Tibial artery (tissue), 4 donors: ENCODE results near the gene MUS81.

Experiments
- DNase-seq, 2 donors: peaks; one replicate each; pipeline ENCODE4 v3.0.0-alpha.2; 2019
- H3K27ac ChIP-seq, 2 donors: fragments of 200-600 bp; sonication (generic) in 1 of 2; 1 replicate in 1 of 2; 2 replicates in 1 of 2; pipeline ENCODE4 v1.5.1; 2018 to 2019; ENCODE audit warnings: mild to moderate bottlenecking in 1 of 2
- H3K27me3 ChIP-seq, 2 donors: fragments of 200-600 bp; sonication (generic) in 1 of 2; one replicate each; pipeline versions ENCODE4 v1.5.1 to v1.6.0; 2016 to 2019
- H3K36me3 ChIP-seq, 3 donors: fragments of 200-600 bp; sonication (generic) in 2 of 3; one replicate each; pipeline ENCODE4 v1.5.1; 2016 to 2019; ENCODE audit warnings: mild to moderate bottlenecking in 2 of 3
- H3K4me1 ChIP-seq, 4 donors: fragments of 200-600 bp; sonication (generic) in 2 of 4; 1 replicate in 3 of 4; 2 replicates in 1 of 4; pipeline ENCODE4 v1.5.1; 2016 to 2019
- H3K4me3 ChIP-seq, 2 donors: fragments of 200-600 bp; sonication (generic) in 1 of 2; 1 replicate in 1 of 2; 2 replicates in 1 of 2; pipeline ENCODE4 v1.5.1; 2018 to 2019; ENCODE audit warnings: mild to moderate bottlenecking in 2 of 2
- H3K9me3 ChIP-seq, 3 donors: fragments of 200-600 bp; sonication (generic) in 1 of 3; one replicate each; pipeline ENCODE4 v1.5.1; 2016 to 2019
- intact Hi-C: fragments of 100-400 bp; cut with DNase I; formaldehyde crosslinking; loops from one replicate; pipeline ENCODE4 v1.15.0; 2023; ENCODE audit warnings: low total_unique reads
- TF ChIP-seq, protein P1 (sequence below), 2 experiments: fragments of 200-600 bp in 1 of 2; fragments of 450-650 bp in 1 of 2; IDR thresholded peaks; one replicate each; pipeline ENCODE4 v1.5.1; 2017 to 2019; ENCODE audit warnings: antibody characterized with exemption in 2 of 2, mild to moderate bottlenecking in 1 of 2, moderate library complexity in 1 of 2

The MUS81 gene

DNA sequence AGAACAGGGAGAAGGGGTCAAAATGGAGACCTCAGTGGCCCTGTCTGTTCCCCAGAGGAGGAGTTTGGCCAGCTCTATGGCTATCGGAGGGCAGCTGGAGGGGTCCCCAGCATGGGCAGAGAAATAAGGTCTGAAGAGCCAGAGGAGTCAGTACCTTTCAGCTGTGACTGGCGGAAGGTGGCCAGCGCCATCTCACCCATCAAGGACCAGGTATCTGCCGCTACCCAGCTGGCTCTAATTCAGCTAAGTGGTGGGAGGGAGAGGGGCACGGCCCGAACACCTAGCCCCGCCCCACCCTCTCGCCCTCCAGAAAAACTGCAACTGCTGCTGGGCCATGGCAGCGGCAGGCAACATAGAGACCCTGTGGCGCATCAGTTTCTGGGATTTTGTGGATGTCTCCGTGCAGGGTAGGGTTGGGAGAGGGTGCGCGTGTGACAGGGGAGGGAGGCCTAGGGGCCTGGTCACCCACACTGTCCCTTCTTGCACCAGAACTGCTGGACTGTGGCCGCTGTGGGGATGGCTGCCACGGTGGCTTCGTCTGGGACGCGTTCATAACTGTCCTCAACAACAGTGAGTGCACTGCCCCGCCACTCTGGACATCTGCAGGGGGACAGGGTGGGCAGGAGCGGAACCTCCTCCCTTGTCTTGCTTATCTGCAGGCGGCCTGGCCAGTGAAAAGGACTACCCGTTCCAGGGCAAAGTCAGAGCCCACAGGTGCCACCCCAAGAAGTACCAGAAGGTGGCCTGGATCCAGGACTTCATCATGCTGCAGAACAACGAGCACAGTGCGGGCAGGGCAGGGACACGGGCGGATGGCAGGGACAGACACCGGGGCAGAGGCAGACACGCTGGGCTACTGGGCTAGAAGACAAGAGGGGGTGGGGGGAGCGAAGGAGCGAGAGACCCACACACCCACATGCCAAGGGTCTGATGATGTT, 22.2 kb downstream of the MUS81 start:
- Histone ChIP-seq H3K27me3 (no peaks in the 10 kb centered on the region), H3K36me3 (peaks cover 15 to 48% (median 26%) of the 10 kb centered on the region in 3 donors)
- DNase-seq = no peak

DNA sequence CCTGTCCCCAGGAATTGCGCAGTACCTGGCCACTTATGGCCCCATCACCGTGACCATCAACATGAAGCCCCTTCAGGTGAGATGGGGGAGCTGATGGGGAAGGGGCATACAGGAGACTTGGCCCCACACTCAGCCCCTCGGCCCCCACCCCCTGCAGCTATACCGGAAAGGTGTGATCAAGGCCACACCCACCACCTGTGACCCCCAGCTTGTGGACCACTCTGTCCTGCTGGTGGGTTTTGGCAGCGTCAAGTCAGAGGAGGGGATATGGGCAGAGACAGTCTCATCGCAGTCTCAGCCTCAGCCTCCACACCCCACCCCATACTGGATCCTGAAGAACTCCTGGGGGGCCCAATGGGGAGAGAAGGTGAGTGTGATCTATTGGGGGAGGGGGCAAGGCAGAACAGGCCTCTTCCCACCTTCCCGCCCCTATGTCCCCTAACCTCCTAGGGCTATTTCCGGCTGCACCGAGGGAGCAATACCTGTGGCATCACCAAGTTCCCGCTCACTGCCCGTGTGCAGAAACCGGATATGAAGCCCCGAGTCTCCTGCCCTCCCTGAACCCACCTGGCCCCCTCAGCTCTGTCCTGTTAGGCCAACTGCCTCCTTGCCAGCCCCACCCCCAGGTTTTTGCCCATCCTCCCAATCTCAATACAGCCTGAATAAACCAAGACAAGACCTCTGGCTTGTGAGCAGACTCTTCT, 23.0 kb downstream of the MUS81 start:
- intact Hi-C loops = no loop called here

More for the DNA sequence above, 22.2 kb downstream of the MUS81 start:
- no peak overlapping the region for H3K27ac ChIP-seq
- TF ChIP-seq, protein P1, sequence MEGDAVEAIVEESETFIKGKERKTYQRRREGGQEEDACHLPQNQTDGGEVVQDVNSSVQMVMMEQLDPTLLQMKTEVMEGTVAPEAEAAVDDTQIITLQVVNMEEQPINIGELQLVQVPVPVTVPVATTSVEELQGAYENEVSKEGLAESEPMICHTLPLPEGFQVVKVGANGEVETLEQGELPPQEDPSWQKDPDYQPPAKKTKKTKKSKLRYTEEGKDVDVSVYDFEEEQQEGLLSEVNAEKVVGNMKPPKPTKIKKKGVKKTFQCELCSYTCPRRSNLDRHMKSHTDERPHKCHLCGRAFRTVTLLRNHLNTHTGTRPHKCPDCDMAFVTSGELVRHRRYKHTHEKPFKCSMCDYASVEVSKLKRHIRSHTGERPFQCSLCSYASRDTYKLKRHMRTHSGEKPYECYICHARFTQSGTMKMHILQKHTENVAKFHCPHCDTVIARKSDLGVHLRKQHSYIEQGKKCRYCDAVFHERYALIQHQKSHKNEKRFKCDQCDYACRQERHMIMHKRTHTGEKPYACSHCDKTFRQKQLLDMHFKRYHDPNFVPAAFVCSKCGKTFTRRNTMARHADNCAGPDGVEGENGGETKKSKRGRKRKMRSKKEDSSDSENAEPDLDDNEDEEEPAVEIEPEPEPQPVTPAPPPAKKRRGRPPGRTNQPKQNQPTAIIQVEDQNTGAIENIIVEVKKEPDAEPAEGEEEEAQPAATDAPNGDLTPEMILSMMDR (IDR thresholded peaks at IDR 0.05) = no peak
- intact Hi-C loops = no loop called here
- no peak overlapping the region for H3K4me3 ChIP-seq
- peaks cover 0 to 22% (median 13%) of the 10 kb centered on the region in 4 donors for H3K4me1 ChIP-seq
- no peaks in the 10 kb centered on the region for H3K9me3 ChIP-seq

DNA sequence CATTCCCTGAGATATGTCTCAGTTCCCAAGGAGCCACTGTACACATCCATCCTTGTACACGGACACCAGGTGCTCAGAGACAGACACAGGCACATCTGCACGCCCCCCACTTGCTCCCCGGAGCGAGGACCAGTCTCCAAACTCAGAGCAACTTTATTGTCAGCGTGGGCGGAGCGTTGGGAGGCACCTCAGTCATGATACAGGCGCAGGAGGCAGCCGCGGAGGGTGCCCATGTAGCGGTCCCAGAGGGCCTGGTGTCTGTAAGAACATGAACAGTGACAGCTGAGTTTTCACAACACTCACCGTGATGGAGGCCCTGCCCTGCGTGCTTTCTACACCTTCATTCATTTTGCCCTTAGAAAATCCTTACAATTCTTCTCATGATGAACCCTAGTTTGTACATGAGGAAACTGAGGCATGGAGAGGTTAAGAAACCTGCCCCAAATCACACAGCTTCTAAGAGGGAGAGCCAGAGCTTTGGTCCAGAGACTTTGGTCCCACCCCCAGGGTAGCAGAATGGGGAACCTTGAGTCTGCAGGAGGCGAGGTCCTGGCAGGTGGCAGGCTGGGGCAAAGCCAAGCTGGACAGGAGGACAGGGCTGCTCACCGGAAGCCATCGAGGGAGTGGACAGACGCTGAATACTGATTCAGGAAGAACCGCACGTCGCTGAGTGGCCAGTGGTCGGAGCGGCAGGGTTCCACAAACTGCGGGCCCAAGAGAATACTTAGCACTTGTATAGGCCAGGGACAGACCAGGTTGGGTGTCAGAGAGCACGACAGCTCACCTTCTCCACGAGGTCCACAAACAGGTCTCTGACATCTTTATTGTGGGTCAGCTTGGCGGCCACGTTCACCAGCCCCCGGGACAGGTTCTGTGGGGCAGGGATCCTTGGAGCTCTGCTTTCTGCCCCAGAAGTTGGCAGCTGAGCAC, 23.8 kb downstream of the MUS81 start:
- no peak for DNase-seq
- TF ChIP-seq, protein P1 (IDR thresholded peaks at IDR 0.05) = no peak
- intact Hi-C loops = loop anchor here (2.0 kb wide), 1 partner anchor 105 kb away; no protein-coding TSS in a partner anchor
- no peaks in the 10 kb centered on the region for H3K9me3 ChIP-seq
- H3K27ac ChIP-seq = no peak overlapping the region
- peaks cover 0 to 32% (median 21%) of the 10 kb centered on the region in 4 donors for H3K4me1 ChIP-seq
- peaks cover 15 to 48% (median 26%) of the 10 kb centered on the region in 3 donors for H3K36me3 ChIP-seq
- no peaks in the 10 kb centered on the region for H3K27me3 ChIP-seq
- no peak overlapping the region for H3K4me3 ChIP-seq

More for the DNA sequence above, 23.0 kb downstream of the MUS81 start:
- DNase-seq = no peak
- Histone ChIP-seq H3K9me3 (no peaks in the 10 kb centered on the region), H3K27ac (no peak overlapping the region), H3K36me3 (peaks cover 15 to 48% (median 26%) of the 10 kb centered on the region in 3 donors), H3K4me3 (no peak overlapping the region), H3K27me3 (no peaks in the 10 kb centered on the region), H3K4me1 (peaks cover 0 to 27% (median 19%) of the 10 kb centered on the region in 4 donors)
- TF ChIP-seq, protein P1 (IDR thresholded peaks at IDR 0.05) = no peak

DNA sequence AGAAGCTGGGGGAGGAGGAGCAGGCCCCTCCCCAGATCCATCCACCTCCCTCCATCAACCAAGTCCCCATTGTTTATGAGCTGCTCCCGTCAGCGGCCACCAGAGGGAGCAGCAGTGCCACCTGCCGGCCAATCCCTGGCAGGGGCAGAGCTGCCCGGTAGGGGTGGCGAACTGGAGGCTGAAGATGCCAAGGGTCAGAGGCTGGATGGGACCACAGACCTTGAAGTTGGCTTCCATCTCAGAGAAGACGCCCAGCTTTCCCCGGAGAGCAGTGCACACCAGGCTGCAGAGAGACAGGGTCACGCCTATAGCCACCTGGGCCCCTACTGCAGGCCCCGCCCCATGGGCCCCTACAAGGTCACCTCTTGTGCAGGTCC, 24.5 kb downstream of the MUS81 start:
- Histone ChIP-seq H3K4me3 (no peak overlapping the region), H3K27ac (peak overlapping the region in 1 of 2 donors; percentile 41), H3K9me3 (no peaks in the 10 kb centered on the region), H3K27me3 (no peaks in the 10 kb centered on the region), H3K36me3 (peaks cover 15 to 48% (median 26%) of the 10 kb centered on the region in 3 donors), H3K4me1 (peaks cover 0 to 38% (median 26%) of the 10 kb centered on the region in 4 donors)
- TF ChIP-seq, protein P1 (IDR thresholded peaks at IDR 0.05) = peak; percentile 98 to 99
- DNase-seq = peak; percentile 64 to 84
- intact Hi-C loops = loop anchor here (2.0 kb wide), 1 partner anchor 104 kb away; no protein-coding TSS in a partner anchor

DNA sequence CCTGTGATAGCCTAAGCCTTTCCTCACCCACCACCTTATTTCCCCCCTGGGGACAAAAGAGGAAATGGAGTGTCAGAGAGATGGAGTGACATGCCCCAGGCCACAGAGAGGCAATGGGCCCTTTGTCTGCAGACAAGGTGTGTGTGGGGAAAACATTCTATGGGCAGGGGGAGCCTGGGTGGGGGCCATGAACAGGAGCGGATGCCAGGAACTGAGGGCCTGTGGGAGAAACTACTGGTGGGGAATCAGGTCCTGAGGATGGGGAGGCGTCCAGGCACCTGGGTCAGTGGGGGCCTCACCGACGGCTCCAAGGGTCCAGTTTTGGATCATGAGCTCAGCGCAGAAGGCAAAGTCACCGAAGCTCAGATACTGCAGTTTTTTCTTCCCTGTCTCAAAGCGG, 25.0 kb downstream of the MUS81 start:
- intact Hi-C loops = loop anchor here (2.0 kb wide), 1 partner anchor 104 kb away; no protein-coding TSS in a partner anchor
- Histone ChIP-seq H3K4me3 (no peak overlapping the region), H3K27ac (peak overlapping the region in 1 of 2 donors; percentile 41), H3K27me3 (no peaks in the 10 kb centered on the region), H3K4me1 (peaks cover 0 to 43% (median 31%) of the 10 kb centered on the region in 4 donors), H3K36me3 (peaks cover 15 to 48% (median 26%) of the 10 kb centered on the region in 3 donors), H3K9me3 (no peaks in the 10 kb centered on the region)
- DNase-seq = no peak
- TF ChIP-seq, protein P1 (IDR thresholded peaks at IDR 0.05) = no peak
